ENCODE measurements around the gene ZBTB43. TPM values are rescaled to one million over a fixed set of nuclear protein-coding genes. Genes with fewer than 3 reads are reported as not detected.

ZBTB43 gene
- total RNA-seq, 1 experiment from 2014 or later = 15.4 TPM

GRCh38 chr9:126876531-126876930, 71.7 kb downstream of the ZBTB43 start:
- TF ChIP-seq SIN3A (IDR thresholded peaks at IDR 0.05; ENCODE audit: low read depth) (no peak), POLR2A (IDR thresholded peaks at IDR 0.05; ENCODE audit: borderline replicate concordance, extremely low read depth, insufficient read depth, insufficient read length) (no peak), ZFX (IDR thresholded peaks at IDR 0.05) (no peak), FOSL1 (IDR thresholded peaks at IDR 0.05; ENCODE audit: low read depth) (no peak), SRF (IDR thresholded peaks at IDR 0.05; ENCODE audit: low read depth) (no peak), TCF7L2 (IDR thresholded peaks at IDR 0.05; ENCODE audit: borderline replicate concordance, extremely low read depth, insufficient read depth, insufficient read length) (no peak), MAX (IDR thresholded peaks at IDR 0.05) (no peak), CBX3 (IDR thresholded peaks at IDR 0.05; ENCODE audit: low read depth) (no peak), ATF3 (IDR thresholded peaks at IDR 0.05) (no peak), SP1 (IDR thresholded peaks at IDR 0.05; ENCODE audit: low read depth) (no peak), JUND (IDR thresholded peaks at IDR 0.05) (no peak), EZH2 (IDR thresholded peaks at IDR 0.05) (no peak), EZH2phosphoT487 (IDR thresholded peaks at IDR 0.05; ENCODE audit: borderline replicate concordance) (no peak), RAD21 (IDR thresholded peaks at IDR 0.05; ENCODE audit: low read depth) (no peak), EGR1 (IDR thresholded peaks at IDR 0.05; ENCODE audit: low read depth) (no peak), ELF1 (IDR thresholded peaks at IDR 0.05; ENCODE audit: borderline replicate concordance, low read depth) (no peak), YY1 (IDR thresholded peaks at IDR 0.05; ENCODE audit: extremely low read depth, insufficient replicate concordance, low read depth, low read length) (no peak), CEBPB (IDR thresholded peaks at IDR 0.05; ENCODE audit: low read depth) (no peak), ZNF274 (IDR thresholded peaks at IDR 0.05; ENCODE audit: low read depth, low read length) (no peak)
- TF ChIP-seq, protein P1, sequence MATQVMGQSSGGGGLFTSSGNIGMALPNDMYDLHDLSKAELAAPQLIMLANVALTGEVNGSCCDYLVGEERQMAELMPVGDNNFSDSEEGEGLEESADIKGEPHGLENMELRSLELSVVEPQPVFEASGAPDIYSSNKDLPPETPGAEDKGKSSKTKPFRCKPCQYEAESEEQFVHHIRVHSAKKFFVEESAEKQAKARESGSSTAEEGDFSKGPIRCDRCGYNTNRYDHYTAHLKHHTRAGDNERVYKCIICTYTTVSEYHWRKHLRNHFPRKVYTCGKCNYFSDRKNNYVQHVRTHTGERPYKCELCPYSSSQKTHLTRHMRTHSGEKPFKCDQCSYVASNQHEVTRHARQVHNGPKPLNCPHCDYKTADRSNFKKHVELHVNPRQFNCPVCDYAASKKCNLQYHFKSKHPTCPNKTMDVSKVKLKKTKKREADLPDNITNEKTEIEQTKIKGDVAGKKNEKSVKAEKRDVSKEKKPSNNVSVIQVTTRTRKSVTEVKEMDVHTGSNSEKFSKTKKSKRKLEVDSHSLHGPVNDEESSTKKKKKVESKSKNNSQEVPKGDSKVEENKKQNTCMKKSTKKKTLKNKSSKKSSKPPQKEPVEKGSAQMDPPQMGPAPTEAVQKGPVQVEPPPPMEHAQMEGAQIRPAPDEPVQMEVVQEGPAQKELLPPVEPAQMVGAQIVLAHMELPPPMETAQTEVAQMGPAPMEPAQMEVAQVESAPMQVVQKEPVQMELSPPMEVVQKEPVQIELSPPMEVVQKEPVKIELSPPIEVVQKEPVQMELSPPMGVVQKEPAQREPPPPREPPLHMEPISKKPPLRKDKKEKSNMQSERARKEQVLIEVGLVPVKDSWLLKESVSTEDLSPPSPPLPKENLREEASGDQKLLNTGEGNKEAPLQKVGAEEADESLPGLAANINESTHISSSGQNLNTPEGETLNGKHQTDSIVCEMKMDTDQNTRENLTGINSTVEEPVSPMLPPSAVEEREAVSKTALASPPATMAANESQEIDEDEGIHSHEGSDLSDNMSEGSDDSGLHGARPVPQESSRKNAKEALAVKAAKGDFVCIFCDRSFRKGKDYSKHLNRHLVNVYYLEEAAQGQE (IDR thresholded peaks at IDR 0.05; ENCODE audit: low read depth) = no peak
- ChIA-PET POLR2A (no interaction called here), RAD21 (ENCODE audit: low non-redundant PET in 1 of 2, low total read pairs in 2 of 2, uncharacterized antibody in 2 of 2, unreplicated experiment in 2 of 2) (no interaction called here), CTCF (no interaction called here)
- H3K4me1 ChIP-seq (ENCODE audit: control insufficient read depth in 1 of 2, insufficient read depth in 2 of 2, low read length in 2 of 2) = no peaks in the 10 kb centered on the region
- no peaks in the 10 kb centered on the region for H3K27me3 ChIP-seq (ENCODE audit: insufficient read depth, low read length)
- no peak overlapping the region for H3K27ac ChIP-seq (ENCODE audit: low read depth, low read length)
- H3K36me3 ChIP-seq (ENCODE audit: control insufficient read depth in 1 of 2, insufficient read depth in 2 of 2, low read length in 2 of 2) = peaks cover 3 to 8% of the 10 kb centered on the region in 2 experiments; a peak in 2 of 4 replicates
- ATAC-seq = no peak
- DNase-seq (ENCODE audit: low read depth, low spot score) = no peak
- no TSS peak for BruUV-seq (replicated peaks)
- H3K9me2 ChIP-seq (ENCODE audit: insufficient read depth) = no peaks in the 10 kb centered on the region
- H4K20me1 ChIP-seq (ENCODE audit: insufficient read depth) = no peaks in the 10 kb centered on the region
- H2AFZ ChIP-seq (ENCODE audit: low read depth, low read length, poor library complexity, severe bottlenecking) = no peak overlapping the region
- intact Hi-C loops (cut with micrococcal nuclease) = no loop called here
- no peak overlapping the region for H3K4me2 ChIP-seq (ENCODE audit: low read length)
- H3K9me3 ChIP-seq (ENCODE audit: control insufficient read depth in 1 of 2, insufficient read depth in 1 of 2, low read depth in 1 of 2, low read length in 2 of 2) = no peaks in the 10 kb centered on the region
- H3K79me2 ChIP-seq (ENCODE audit: insufficient read depth, low read length) = peaks cover 25% of the 10 kb centered on the region
- no peak overlapping the region for H3K9ac ChIP-seq (ENCODE audit: low read length)
- H3K4me3 ChIP-seq (replicated peaks in 1 of 2; ENCODE audit: low read depth in 1 of 2, low read length in 2 of 2) = no peak overlapping the region

Data from HCT116 (cell line).